Epithelial cell of prostate (primary cell): ENCODE data around the gene CSTB.

Experiments used
- DNase-seq: peaks from one replicate; pipeline ENCODE4 v3.0.0-alpha.2; 2011; ENCODE audit warnings: low read depth, low spot score
- H3K27ac ChIP-seq: fragments of 450-650 bp; 2 replicates; pipeline ENCODE4 v1.5.1; 2017; ENCODE audit warnings: mild to moderate bottlenecking

Gene CSTB

GRCh38 chr21:43811262-43812105 is 35.4 kb upstream of the CSTB start:
- DNase-seq = no peak
- H3K27ac ChIP-seq = peak overlapping the region; percentile 72

- DNase-seq = no peak
- no peak overlapping the region for H3K27ac ChIP-seq
These were observed 34.6 kb upstream of the CSTB start for GRCh38 chr21:43810505-43811261.

- no peak for DNase-seq
- H3K27ac ChIP-seq = no peak overlapping the region
These were observed 33.9 kb upstream of the CSTB start for GRCh38 chr21:43809853-43810504.

- no peak for DNase-seq
- H3K27ac ChIP-seq = no peak overlapping the region
These were observed 33.3 kb upstream of the CSTB start for GRCh38 chr21:43809346-43809799.

- DNase-seq = no peak
- no peak overlapping the region for H3K27ac ChIP-seq
These were observed 32.7 kb upstream of the CSTB start for GRCh38 chr21:43808832-43809251.

- no peak overlapping the region for H3K27ac ChIP-seq
- DNase-seq = no peak
These were observed 32.3 kb upstream of the CSTB start for GRCh38 chr21:43808367-43808766.

- no peak overlapping the region for H3K27ac ChIP-seq
- DNase-seq = no peak
These were observed 30.1 kb upstream of the CSTB start for GRCh38 chr21:43806017-43806710.

GRCh38 chr21:43805275-43805800 is 29.2 kb upstream of the CSTB start:
- H3K27ac ChIP-seq = no peak overlapping the region
- no peak for DNase-seq

GRCh38 chr21:43803558-43804300 is 27.6 kb upstream of the CSTB start:
- no peak for DNase-seq
- no peak overlapping the region for H3K27ac ChIP-seq

GRCh38 chr21:43802713-43803313 is 26.7 kb upstream of the CSTB start:
- DNase-seq = no peak
- no peak overlapping the region for H3K27ac ChIP-seq

GRCh38 chr21:43801006-43801783 is 25.1 kb upstream of the CSTB start:
- no peak overlapping the region for H3K27ac ChIP-seq
- no peak for DNase-seq

- no peak for DNase-seq
- no peak overlapping the region for H3K27ac ChIP-seq
These were observed 24.5 kb upstream of the CSTB start for GRCh38 chr21:43800566-43800965.

- no peak overlapping the region for H3K27ac ChIP-seq
- no peak for DNase-seq
These were observed 24.0 kb upstream of the CSTB start for GRCh38 chr21:43800124-43800523.

- DNase-seq = no peak
- H3K27ac ChIP-seq = no peak overlapping the region
These were observed 23.3 kb upstream of the CSTB start for GRCh38 chr21:43799301-43799840.

- no peak for DNase-seq
- no peak overlapping the region for H3K27ac ChIP-seq
These were observed 22.0 kb upstream of the CSTB start for GRCh38 chr21:43797925-43798715.

- H3K27ac ChIP-seq = no peak overlapping the region
- no peak for DNase-seq
These were observed 21.3 kb upstream of the CSTB start for GRCh38 chr21:43797415-43797814.

GRCh38 chr21:43794857-43795256 is 18.7 kb upstream of the CSTB start:
- H3K27ac ChIP-seq = no peak overlapping the region
- DNase-seq = no peak
